Ishikawa (cell line): Measurements from ENCODE around the gene WNT7B.

ENCODE experiments used
- CEBPB ChIP-seq: IDR thresholded peaks from 2 replicates; pipeline ENCODE4 v1.6.1; 2012
- CREB1 ChIP-seq: IDR thresholded peaks from 2 replicates; pipeline ENCODE4 v1.6.1; 2012; ENCODE audit warnings: low read depth
- EGR1 ChIP-seq: IDR thresholded peaks from 2 replicates; pipeline ENCODE4 v1.6.1; 2012
- EP300 ChIP-seq: IDR thresholded peaks from 2 replicates; pipeline ENCODE4 v1.6.1; 2012; ENCODE audit warnings: borderline replicate concordance
- FOXM1 ChIP-seq: IDR thresholded peaks from 2 replicates; pipeline ENCODE4 v1.6.1; 2012; ENCODE audit warnings: low read depth, borderline replicate concordance
- MAX ChIP-seq: IDR thresholded peaks from 2 replicates; pipeline ENCODE4 v1.6.1; 2012
- NFIC ChIP-seq: IDR thresholded peaks from 2 replicates; pipeline ENCODE4 v1.6.1; 2012
- RAD21 ChIP-seq: IDR thresholded peaks from 2 replicates; pipeline ENCODE4 v1.6.1; 2012; ENCODE audit warnings: low read depth
- TAF1 ChIP-seq: IDR thresholded peaks from 2 replicates; pipeline ENCODE4 v1.6.1; 2012; ENCODE audit warnings: low read depth, mild to moderate bottlenecking
- TCF12 ChIP-seq: IDR thresholded peaks from 2 replicates; pipeline ENCODE4 v1.6.1; 2012; ENCODE audit warnings: low read depth
- TEAD4 ChIP-seq: IDR thresholded peaks from 2 replicates; pipeline ENCODE4 v1.6.1; 2012
- YY1 ChIP-seq: IDR thresholded peaks from 2 replicates; pipeline ENCODE4 v1.6.1; 2012; ENCODE audit warnings: low read depth
- ZBTB7A ChIP-seq: IDR thresholded peaks from 2 replicates; pipeline ENCODE4 v1.6.1; 2012; ENCODE audit warnings: low read depth
- TF ChIP-seq, protein P1 (sequence below): IDR thresholded peaks from 2 replicates; pipeline ENCODE4 v1.6.1; 2012
- TF ChIP-seq, protein P2 (sequence below): IDR thresholded peaks from 2 replicates; pipeline ENCODE4 v1.6.1; 2012; ENCODE audit warnings: low read depth, mild to moderate bottlenecking

The WNT7B gene

GRCh38 chr22:45903355-45904135 lies 73.4 kb downstream of the WNT7B start:
- TF ChIP-seq ZBTB7A (no peak), RAD21 (no peak), EP300 (no peak), FOXM1 (no peak), MAX (no peak), CREB1 (no peak), NFIC (no peak), TAF1 (no peak), TCF12 (no peak), EGR1 (no peak), TEAD4 (no peak), CEBPB (no peak), YY1 (no peak)
- TF ChIP-seq, protein P1, sequence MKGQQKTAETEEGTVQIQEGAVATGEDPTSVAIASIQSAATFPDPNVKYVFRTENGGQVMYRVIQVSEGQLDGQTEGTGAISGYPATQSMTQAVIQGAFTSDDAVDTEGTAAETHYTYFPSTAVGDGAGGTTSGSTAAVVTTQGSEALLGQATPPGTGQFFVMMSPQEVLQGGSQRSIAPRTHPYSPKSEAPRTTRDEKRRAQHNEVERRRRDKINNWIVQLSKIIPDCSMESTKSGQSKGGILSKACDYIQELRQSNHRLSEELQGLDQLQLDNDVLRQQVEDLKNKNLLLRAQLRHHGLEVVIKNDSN = no peak
- TF ChIP-seq, protein P2, sequence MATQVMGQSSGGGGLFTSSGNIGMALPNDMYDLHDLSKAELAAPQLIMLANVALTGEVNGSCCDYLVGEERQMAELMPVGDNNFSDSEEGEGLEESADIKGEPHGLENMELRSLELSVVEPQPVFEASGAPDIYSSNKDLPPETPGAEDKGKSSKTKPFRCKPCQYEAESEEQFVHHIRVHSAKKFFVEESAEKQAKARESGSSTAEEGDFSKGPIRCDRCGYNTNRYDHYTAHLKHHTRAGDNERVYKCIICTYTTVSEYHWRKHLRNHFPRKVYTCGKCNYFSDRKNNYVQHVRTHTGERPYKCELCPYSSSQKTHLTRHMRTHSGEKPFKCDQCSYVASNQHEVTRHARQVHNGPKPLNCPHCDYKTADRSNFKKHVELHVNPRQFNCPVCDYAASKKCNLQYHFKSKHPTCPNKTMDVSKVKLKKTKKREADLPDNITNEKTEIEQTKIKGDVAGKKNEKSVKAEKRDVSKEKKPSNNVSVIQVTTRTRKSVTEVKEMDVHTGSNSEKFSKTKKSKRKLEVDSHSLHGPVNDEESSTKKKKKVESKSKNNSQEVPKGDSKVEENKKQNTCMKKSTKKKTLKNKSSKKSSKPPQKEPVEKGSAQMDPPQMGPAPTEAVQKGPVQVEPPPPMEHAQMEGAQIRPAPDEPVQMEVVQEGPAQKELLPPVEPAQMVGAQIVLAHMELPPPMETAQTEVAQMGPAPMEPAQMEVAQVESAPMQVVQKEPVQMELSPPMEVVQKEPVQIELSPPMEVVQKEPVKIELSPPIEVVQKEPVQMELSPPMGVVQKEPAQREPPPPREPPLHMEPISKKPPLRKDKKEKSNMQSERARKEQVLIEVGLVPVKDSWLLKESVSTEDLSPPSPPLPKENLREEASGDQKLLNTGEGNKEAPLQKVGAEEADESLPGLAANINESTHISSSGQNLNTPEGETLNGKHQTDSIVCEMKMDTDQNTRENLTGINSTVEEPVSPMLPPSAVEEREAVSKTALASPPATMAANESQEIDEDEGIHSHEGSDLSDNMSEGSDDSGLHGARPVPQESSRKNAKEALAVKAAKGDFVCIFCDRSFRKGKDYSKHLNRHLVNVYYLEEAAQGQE = no peak

GRCh38 chr22:45897736-45898135 lies 79.2 kb downstream of the WNT7B start:
- TF ChIP-seq EP300 (no peak), FOXM1 (no peak), ZBTB7A (no peak)
- TF ChIP-seq, protein P1 = no peak
- TF ChIP-seq, protein P2 = no peak

DNA sequence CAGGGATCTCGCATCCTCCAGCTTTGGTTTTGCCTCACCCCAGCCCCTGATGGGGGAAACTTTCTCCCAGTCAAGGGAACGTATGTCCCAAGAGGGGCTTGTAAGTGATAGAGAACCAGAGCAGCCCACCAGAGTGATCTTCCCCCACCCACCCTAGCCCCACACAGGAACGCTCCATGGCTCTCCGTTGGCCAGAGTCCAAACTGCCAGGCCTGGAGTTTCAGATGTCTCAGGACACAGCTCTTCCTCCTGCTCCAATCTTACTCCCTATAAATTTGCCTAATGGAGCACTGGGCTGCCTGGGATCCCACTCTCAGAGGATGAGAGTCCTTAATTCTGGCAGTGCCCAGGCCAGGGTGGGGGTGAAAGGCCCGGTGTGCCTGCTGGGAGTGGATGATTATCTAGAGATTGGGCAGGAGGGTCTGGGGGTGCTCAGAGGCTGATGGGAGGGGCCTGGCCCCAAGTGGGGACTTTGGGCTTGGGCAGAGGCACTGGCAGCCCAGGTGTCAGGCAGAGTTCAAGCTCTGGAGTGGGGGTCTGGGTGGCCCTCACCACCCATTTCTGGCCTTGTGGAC lies 79.9 kb downstream of the WNT7B start:
- TF ChIP-seq EGR1 (no peak), CREB1 (no peak), NFIC (no peak), FOXM1 (no peak), YY1 (no peak), EP300 (no peak), CEBPB (no peak), MAX (no peak), ZBTB7A (no peak), RAD21 (no peak), TCF12 (no peak), TEAD4 (no peak), TAF1 (no peak)
- TF ChIP-seq, protein P1 = no peak
- TF ChIP-seq, protein P2 = no peak
